HG02571 (cell line): Measurements from ENCODE around the gene PRRT1.
"Not testable (repeated sequence)": the region's sequence is repeated elsewhere in the genome, so short reads cannot be mapped to it uniquely, and the experiment has no call there.

Experiments
- ATAC-seq: cut with Tn5 transposase; IDR thresholded peaks from one replicate; pipeline ENCODE4 v1.9.1; 2021; ENCODE audit warnings: mild to moderate bottlenecking, moderate library complexity; ENCODE audit not compliant: unreplicated experiment

The PRRT1 gene

GRCh38 chr6:32151863-32152768 lies at the start of gene PRRT1:
Gene PRRT1 (minus strand): TSS chr6:32151939. CDS start chr6:32151827, 112 bp downstream.
- no peak for ATAC-seq

- no peak for ATAC-seq
Measured at GRCh38 chr6:32200711-32201475, 49.2 kb upstream of the PRRT1 start.

- ATAC-seq, result no peak
Measured at GRCh38 chr6:32198866-32199265, 47.1 kb upstream of the PRRT1 start.

- no peak for ATAC-seq
Measured at GRCh38 chr6:32198345-32198696, 46.6 kb upstream of the PRRT1 start.

- no peak for ATAC-seq
Measured at GRCh38 chr6:32196682-32197616, 45.2 kb upstream of the PRRT1 start.

- ATAC-seq, result peak; percentile 69
Measured at GRCh38 chr6:32195902-32196681, 44.4 kb upstream of the PRRT1 start.

- no peak for ATAC-seq
Measured at GRCh38 chr6:32195652-32195901, 43.8 kb upstream of the PRRT1 start.

- peak; percentile 75 for ATAC-seq
Measured at GRCh38 chr6:32194825-32195651, 43.3 kb upstream of the PRRT1 start.

GRCh38 chr6:32194388-32194787 lies 42.6 kb upstream of the PRRT1 start:
- no peak for ATAC-seq

GRCh38 chr6:32193096-32193495 lies 41.4 kb upstream of the PRRT1 start:
- not testable (repeated sequence) for ATAC-seq

- ATAC-seq, result no peak
Measured at GRCh38 chr6:32192608-32193039, 40.9 kb upstream of the PRRT1 start, which contains the start of gene GPSM3. Gene GPSM3 (minus strand): TSS chr6:32192643. CDS start chr6:32192513, 130 bp downstream.

GRCh38 chr6:32191696-32192607 lies 40.2 kb upstream of the PRRT1 start:
- ATAC-seq, result no peak

GRCh38 chr6:32190911-32191677 lies 39.4 kb upstream of the PRRT1 start:
- no peak for ATAC-seq

GRCh38 chr6:32190054-32190851 lies 38.5 kb upstream of the PRRT1 start, which contains the start of gene PBX2:
Gene PBX2 (minus strand): TSS chr6:32190202. CDS start chr6:32189915, 287 bp downstream.
- peak; percentile 59 for ATAC-seq

GRCh38 chr6:32189742-32190053 lies 38.0 kb upstream of the PRRT1 start:
- no peak for ATAC-seq

GRCh38 chr6:32189069-32189741 lies 37.5 kb upstream of the PRRT1 start:
- ATAC-seq, result no peak
